SK-N-SH (cell line): ENCODE results near the gene DTX3L. TPM values are rescaled to one million over a fixed set of nuclear protein-coding genes. Genes with fewer than 3 reads are reported as not detected.

ENCODE experiments used
- CTCF ChIA-PET: fragments of 300-600, 350-600 bp; formaldehyde crosslinking; extraction: SDS; loops from one replicate; lab custom pipeline; 2021; lab: Yijun Ruan, JAX
- POLR2A ChIA-PET: fragments of 350-600 bp; sonication (Branson Sonifier 250); formaldehyde crosslinking; extraction: SDS; loops from one replicate; lab custom pipeline; 2020; ENCODE audit warnings: antibody characterized with exemption, inconsistent platforms; lab: Yijun Ruan, JAX
- DNase-seq: peaks from one replicate; pipeline ENCODE4 v3.0.0; 2012
- H2AFZ ChIP-seq: fragments of 200-600 bp; sonication (generic); 2 replicates; pipeline ENCODE4 v1.8.1; 2016; ENCODE audit warnings: antibody characterized with exemption, mild to moderate bottlenecking, low read depth
- H3F3A ChIP-seq: fragments of 200-600 bp; sonication (generic); replicated peaks from 2 replicates; pipeline ENCODE3; 2016; ENCODE audit warnings: antibody characterized with exemption, mild to moderate bottlenecking; ENCODE audit not compliant: insufficient read depth
- H3K27ac ChIP-seq, 2 experiments: fragments of 200-500 bp in 1 of 2; fragments of 200-600 bp in 1 of 2; sonication (Bioruptor generic) in 1 of 2; sonication (generic), shearing (Covaris generic) in 1 of 2; 2 replicates each; pipeline versions ENCODE4 v1.5.1 to v1.6.1; 2014 to 2016; ENCODE audit warnings: low read depth in 2 of 2, inconsistent platforms in 1 of 2, low read length in 1 of 2, mild to moderate bottlenecking in 1 of 2, mixed read lengths in 1 of 2
- H3K27me3 ChIP-seq: fragments of 200-600 bp; sonication (generic), shearing (Covaris generic); 2 replicates; pipeline ENCODE4 v1.6.1; 2016; ENCODE audit warnings: mixed run types; ENCODE audit not compliant: insufficient read depth
- H3K36me3 ChIP-seq, 2 experiments: fragments of 200-500 bp in 1 of 2; fragments of 200-600 bp in 1 of 2; sonication (Bioruptor generic) in 1 of 2; sonication (generic) in 1 of 2; replicated peaks in 1 of 2; 2 replicates each; pipeline versions ENCODE3 to v1.5.1; 2014 to 2016; ENCODE audit warnings: low read length in 1 of 2, mild to moderate bottlenecking in 1 of 2; ENCODE audit not compliant: insufficient read depth in 2 of 2, control insufficient read depth in 1 of 2
- H3K4me1 ChIP-seq, 2 experiments: fragments of 200-500 bp in 1 of 2; fragments of 200-600 bp in 1 of 2; sonication (Bioruptor generic) in 1 of 2; sonication (generic), shearing (Covaris generic) in 1 of 2; 2 replicates each; pipeline versions ENCODE4 v1.5.1 to v1.6.1; 2014 to 2016; ENCODE audit warnings: low read depth in 1 of 2, low read length in 1 of 2, mixed run types in 1 of 2; ENCODE audit not compliant: insufficient read depth in 2 of 2, control insufficient read depth in 1 of 2
- H3K4me2 ChIP-seq: fragments of 200-600 bp; sonication (generic), shearing (Covaris generic); 2 replicates; pipeline ENCODE4 v1.6.1; 2017; ENCODE audit warnings: mixed run types
- H3K4me3 ChIP-seq, 2 experiments: fragments of 200-500 bp in 1 of 2; fragments of 200-600 bp in 1 of 2; sonication (Bioruptor generic) in 1 of 2; sonication (generic), shearing (Covaris generic) in 1 of 2; 2 replicates each; pipeline versions ENCODE4 v1.5.1 to v1.8.1; 2014 to 2016; ENCODE audit warnings: low read depth in 2 of 2, inconsistent platforms in 1 of 2, low read length in 1 of 2, mild to moderate bottlenecking in 1 of 2, mixed read lengths in 1 of 2, moderate library complexity in 1 of 2
- H3K79me2 ChIP-seq: fragments of 200-600 bp; sonication (generic); 2 replicates; pipeline ENCODE4 v1.8.1; 2017; ENCODE audit warnings: mild to moderate bottlenecking; ENCODE audit not compliant: insufficient read depth
- H3K9ac ChIP-seq: fragments of 200-600 bp; sonication (generic); 2 replicates; pipeline ENCODE4 v1.6.1; 2017; ENCODE audit warnings: mixed run types
- H3K9me2 ChIP-seq: fragments of 200-600 bp; sonication (generic); 2 replicates; pipeline ENCODE4 v1.6.1; 2017; ENCODE audit warnings: mixed run types
- H3K9me3 ChIP-seq: fragments of 200-600 bp; sonication (generic); 2 replicates; pipeline ENCODE4 v1.6.1; 2017; ENCODE audit warnings: mixed run types, mild to moderate bottlenecking, moderate library complexity
- H4K20me1 ChIP-seq: fragments of 200-600 bp; sonication (generic); 2 replicates; pipeline ENCODE4 v1.6.1; 2017; ENCODE audit warnings: mild to moderate bottlenecking, mixed run types; ENCODE audit not compliant: insufficient read depth
- CHD2 ChIP-seq: fragments of 150-350 bp; IDR thresholded peaks from 2 replicates; pipeline ENCODE4 v1.6.1; 2018; ENCODE audit warnings: low read length; ENCODE audit not compliant: partially characterized antibody
- ELF1 ChIP-seq: IDR thresholded peaks from 2 replicates; pipeline ENCODE4 v1.4.0; 2012
- EZH2phosphoT487 ChIP-seq: fragments of 200-600 bp; sonication (generic); IDR thresholded peaks from 2 replicates; pipeline ENCODE4 v1.6.1; 2017; ENCODE audit warnings: low read depth, mixed run types, mild to moderate bottlenecking, antibody characterized with exemption, moderate library complexity, borderline replicate concordance
- FOXM1 ChIP-seq: IDR thresholded peaks from 2 replicates; pipeline ENCODE4 v1.4.0; 2012; ENCODE audit warnings: low read depth, mild to moderate bottlenecking
- GABPA ChIP-seq: IDR thresholded peaks from 2 replicates; pipeline ENCODE4 v1.4.0; 2012; ENCODE audit warnings: low read depth, mild to moderate bottlenecking
- GATA2 ChIP-seq: sonication (generic); formaldehyde crosslinking; IDR thresholded peaks from 2 replicates; pipeline ENCODE4 v1.5.0; 2020; ENCODE audit warnings: mild to moderate bottlenecking, missing genetic modification reagents
- JUND ChIP-seq: IDR thresholded peaks from 2 replicates; pipeline ENCODE4 v1.4.0; 2012
- NFIC ChIP-seq: IDR thresholded peaks from 2 replicates; pipeline ENCODE4 v1.4.0; 2012; ENCODE audit warnings: borderline replicate concordance
- POLR2AphosphoS5 ChIP-seq: IDR thresholded peaks from 2 replicates; pipeline ENCODE4 v1.6.1; 2012; ENCODE audit warnings: low read depth, low read length
- RCOR1 ChIP-seq: fragments of 150-350 bp; IDR thresholded peaks from 2 replicates; pipeline ENCODE4 v1.6.1; 2017; ENCODE audit warnings: antibody characterized with exemption, low read length
- RXRA ChIP-seq: IDR thresholded peaks from 2 replicates; pipeline ENCODE4 v1.4.0; 2012; ENCODE audit warnings: low read depth, mild to moderate bottlenecking, borderline replicate concordance
- TEAD4 ChIP-seq: IDR thresholded peaks from 2 replicates; pipeline ENCODE4 v1.4.0; 2012; ENCODE audit warnings: mild to moderate bottlenecking, borderline replicate concordance; ENCODE audit not compliant: insufficient read depth
- YY1 ChIP-seq: IDR thresholded peaks from 2 replicates; pipeline ENCODE4 v1.4.0; 2012; ENCODE audit warnings: low read depth, mild to moderate bottlenecking
- WGBS: methylation state at CpG from one replicate; pipeline ENCODE4 v1.1.6; 2017; ENCODE audit warnings: low lambda C conversion rate; 5-methylcytosine and 5-hydroxymethylcytosine counted together
- polyA plus RNA-seq, 3 experiments: library from polyadenylated mRNA; depleted of rRNA; stranded (reverse); fragments of >200 nt; gene quantifications; 2 replicates each; pipeline ENCODE4 v1.2.3, GENCODE V29; 2012
- TF ChIP-seq, protein P1 (sequence below): fragments of 150-350 bp; IDR thresholded peaks from 2 replicates; pipeline ENCODE4 v1.6.1; 2016; ENCODE audit warnings: mild to moderate bottlenecking, low read depth, low read length
- TF ChIP-seq, protein P2 (sequence below): fragments of 200-600 bp; sonication (generic); IDR thresholded peaks from 2 replicates; pipeline ENCODE4 v1.6.1; 2017; ENCODE audit warnings: antibody characterized with exemption, mild to moderate bottlenecking, moderate library complexity

DTX3L gene
- polyA plus RNA-seq, 1 of the 3 experiments (the other 2 are of a cell fraction): 2.7 TPM

DNA sequence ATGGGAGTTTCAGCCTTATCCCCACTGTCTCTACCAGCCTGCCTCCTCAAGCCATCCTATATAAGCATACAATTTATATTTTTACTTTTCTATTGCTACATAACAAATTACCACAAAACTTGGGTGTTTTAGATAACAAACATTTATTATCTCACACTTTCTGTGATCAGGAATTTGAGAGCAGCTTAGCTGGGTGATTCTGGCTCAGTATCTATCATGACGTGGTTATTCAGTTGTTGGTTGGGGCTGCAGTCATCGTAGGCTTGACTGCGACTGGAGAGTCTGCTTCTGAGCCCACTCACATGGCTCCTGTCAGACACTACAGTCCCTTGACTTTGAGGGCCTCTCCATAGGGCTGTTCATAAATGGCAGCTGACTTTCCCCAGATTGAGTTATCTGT, 34.0 kb downstream of the DTX3L start (continued):
- TF ChIP-seq, protein P1, sequence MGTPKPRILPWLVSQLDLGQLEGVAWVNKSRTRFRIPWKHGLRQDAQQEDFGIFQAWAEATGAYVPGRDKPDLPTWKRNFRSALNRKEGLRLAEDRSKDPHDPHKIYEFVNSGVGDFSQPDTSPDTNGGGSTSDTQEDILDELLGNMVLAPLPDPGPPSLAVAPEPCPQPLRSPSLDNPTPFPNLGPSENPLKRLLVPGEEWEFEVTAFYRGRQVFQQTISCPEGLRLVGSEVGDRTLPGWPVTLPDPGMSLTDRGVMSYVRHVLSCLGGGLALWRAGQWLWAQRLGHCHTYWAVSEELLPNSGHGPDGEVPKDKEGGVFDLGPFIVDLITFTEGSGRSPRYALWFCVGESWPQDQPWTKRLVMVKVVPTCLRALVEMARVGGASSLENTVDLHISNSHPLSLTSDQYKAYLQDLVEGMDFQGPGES: no peak
- TF ChIP-seq GABPA (no peak), NFIC (no peak)

- no peaks in the 10 kb centered on the region for H3K4me1 ChIP-seq
- no peaks in the 10 kb centered on the region for H4K20me1 ChIP-seq
- H3K9me2 ChIP-seq: no peaks in the 10 kb centered on the region
- DNase-seq: no peak
- no peaks in the 10 kb centered on the region for H3K79me2 ChIP-seq
- no peak overlapping the region for H3K4me3 ChIP-seq
- no peak overlapping the region for H2AFZ ChIP-seq
- H3K9me3 ChIP-seq: no peaks in the 10 kb centered on the region
- TF ChIP-seq JUND (no peak), GATA2 (CRISPR knock-in tag) (no peak), CHD2 (no peak), RCOR1 (no peak), TEAD4 (no peak), EZH2phosphoT487 (no peak), YY1 (no peak), FOXM1 (no peak), GABPA (no peak), ELF1 (no peak), RXRA (no peak), POLR2AphosphoS5 (no peak)
- TF ChIP-seq, protein P1: no peak
- TF ChIP-seq, protein P2, sequence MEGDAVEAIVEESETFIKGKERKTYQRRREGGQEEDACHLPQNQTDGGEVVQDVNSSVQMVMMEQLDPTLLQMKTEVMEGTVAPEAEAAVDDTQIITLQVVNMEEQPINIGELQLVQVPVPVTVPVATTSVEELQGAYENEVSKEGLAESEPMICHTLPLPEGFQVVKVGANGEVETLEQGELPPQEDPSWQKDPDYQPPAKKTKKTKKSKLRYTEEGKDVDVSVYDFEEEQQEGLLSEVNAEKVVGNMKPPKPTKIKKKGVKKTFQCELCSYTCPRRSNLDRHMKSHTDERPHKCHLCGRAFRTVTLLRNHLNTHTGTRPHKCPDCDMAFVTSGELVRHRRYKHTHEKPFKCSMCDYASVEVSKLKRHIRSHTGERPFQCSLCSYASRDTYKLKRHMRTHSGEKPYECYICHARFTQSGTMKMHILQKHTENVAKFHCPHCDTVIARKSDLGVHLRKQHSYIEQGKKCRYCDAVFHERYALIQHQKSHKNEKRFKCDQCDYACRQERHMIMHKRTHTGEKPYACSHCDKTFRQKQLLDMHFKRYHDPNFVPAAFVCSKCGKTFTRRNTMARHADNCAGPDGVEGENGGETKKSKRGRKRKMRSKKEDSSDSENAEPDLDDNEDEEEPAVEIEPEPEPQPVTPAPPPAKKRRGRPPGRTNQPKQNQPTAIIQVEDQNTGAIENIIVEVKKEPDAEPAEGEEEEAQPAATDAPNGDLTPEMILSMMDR: no peak
- TF ChIP-seq, all 33 proteins: peak for 0
- no peaks in the 10 kb centered on the region for H3F3A ChIP-seq
- ChIA-PET CTCF (interaction anchor here (1.0 kb wide), 1 partner anchor 81 kb away, joined by 4 read pairs; no protein-coding TSS in a partner anchor), POLR2A (no interaction called here)
- no peaks in the 10 kb centered on the region for H3K27me3 ChIP-seq
- no peak overlapping the region for H3K9ac ChIP-seq
- 72% methylated on average over 4 of the region's 4 CpGs for WGBS
- no peaks in the 10 kb centered on the region for H3K36me3 ChIP-seq
- H3K4me2 ChIP-seq: no peak overlapping the region
- no peak overlapping the region for H3K27ac ChIP-seq
These were observed 34.4 kb downstream of the DTX3L start for GRCh38 chr3:122598556-122598955.
